ENCODE results near the gene TMEM132E. TPM values are rescaled to one million over a fixed set of nuclear protein-coding genes. Genes with fewer than 3 reads are reported as not detected.

TMEM132E gene
- total RNA-seq, 1 experiment from 2014 or later: 0.42 TPM

GRCh38 chr17:34654881-34655276, 75.5 kb downstream of the TMEM132E start:
- no peak for TF ChIP-seq CTCF (conservative IDR thresholded peaks at IDR 0.05)
- peaks cover 35% of the 10 kb centered on the region for H3K27me3 Mint-ChIP-seq (ENCODE audit: low read depth)
- Histone ChIP-seq H3K14ac (ENCODE audit: insufficient read depth, low read length) (no peak overlapping the region), H3K79me2 (ENCODE audit: insufficient read depth, low read length) (no peaks in the 10 kb centered on the region), H2AFZ (ENCODE audit: low read length) (no peak overlapping the region), H2BK120ac (ENCODE audit: low read depth, low read length, poor library complexity, severe bottlenecking) (no peak overlapping the region), H3K56ac (ENCODE audit: insufficient read length, low read depth, low read length) (no peak overlapping the region), H3K4me2 (ENCODE audit: insufficient read depth, insufficient read length, low read length) (no peak overlapping the region), H3K4ac (ENCODE audit: low read depth, low read length) (no peak overlapping the region), H2BK5ac (ENCODE audit: insufficient read length, low read length) (no peak overlapping the region), H3K4me1 (ENCODE audit: insufficient read depth, low read length) (no peaks in the 10 kb centered on the region), H2BK20ac (ENCODE audit: low read depth, low read length, poor library complexity, severe bottlenecking) (no peak overlapping the region), H3K23ac (ENCODE audit: insufficient read length, low read depth, low read length) (no peak overlapping the region), H3T11ph (ENCODE audit: low read length) (no peak overlapping the region), H3K18ac (ENCODE audit: insufficient read length, low read depth, low read length) (no peak overlapping the region), H4K20me1 (ENCODE audit: control insufficient read depth, insufficient read depth, insufficient read length) (no peaks in the 10 kb centered on the region), H2BK12ac (ENCODE audit: insufficient read length, low read depth, low read length) (no peak overlapping the region), H4K5ac (ENCODE audit: insufficient read length, low read depth, low read length) (no peak overlapping the region), H3K79me1 (ENCODE audit: insufficient read depth, low read depth, low read length, poor library complexity, severe bottlenecking) (no peaks in the 10 kb centered on the region), H3K9me3 (ENCODE audit: control insufficient read depth, low read depth, low read length) (no peaks in the 10 kb centered on the region), H3K23me2 (ENCODE audit: insufficient read length, low read depth, low read length, poor library complexity, severe bottlenecking) (no peaks in the 10 kb centered on the region), H3K9ac (ENCODE audit: extremely low read depth, insufficient read length, low read length) (no peak overlapping the region), H3K27me3 (ENCODE audit: insufficient read depth, low read length) (no peaks in the 10 kb centered on the region), H2AK5ac (ENCODE audit: insufficient read length, low read length) (no peak overlapping the region), H4K91ac (ENCODE audit: insufficient read length, low read depth, low read length) (no peak overlapping the region), H2BK15ac (ENCODE audit: low read depth, low read length) (no peak overlapping the region), H3K27ac (ENCODE audit: insufficient read length, low read depth, low read length) (no peak overlapping the region), H4K8ac (replicated peaks; ENCODE audit: insufficient read length, low read depth, low read length) (no peak overlapping the region)
- H3K9me3 Mint-ChIP-seq: no peaks in the 10 kb centered on the region
- H3K27ac Mint-ChIP-seq: no peak overlapping the region
- DNase-seq: no peak
- WGBS (ENCODE audit: extremely low coverage, insufficient read length, low lambda C conversion rate): no CpG with 5 or more reads among the region's 3 CpGs
- peaks cover 4 to 12% of the 10 kb centered on the region in 2 experiments; a peak in 3 of 4 replicates for H3K4me1 Mint-ChIP-seq
- no peaks in the 10 kb centered on the region for H3K36me3 Mint-ChIP-seq (ENCODE audit: insufficient read depth in 1 of 3, low read depth in 3 of 3)
- H3K4me3 Mint-ChIP-seq: no peak overlapping the region
